Measurements from ENCODE around the gene MORC4.
A peak's percentile ranks its signal among the peaks of the same experiment; 100 is the strongest.

Gene MORC4

GRCh38 chrX:106906361-106906760 lies 93.7 kb downstream of the MORC4 start:
- no peak for DNase-seq (ENCODE audit: low read depth in 3 of 3)

- no peak for DNase-seq (ENCODE audit: low read depth in 3 of 3)
These were observed 94.8 kb downstream of the MORC4 start for GRCh38 chrX:106905064-106905708.

GRCh38 chrX:106903856-106904528 lies 96.0 kb downstream of the MORC4 start:
- no peak for DNase-seq (ENCODE audit: low read depth in 3 of 3)

- no peak for DNase-seq (ENCODE audit: low read depth in 3 of 3)
These were observed 96.7 kb downstream of the MORC4 start, which contains the start of gene RIPPLY1 for GRCh38 chrX:106903291-106903824. TSS of gene RIPPLY1 (minus strand) at chrX:106903341. CDS start at chrX:106903287, 54 bp downstream.

GRCh38 chrX:106902684-106903083 lies 97.3 kb downstream of the MORC4 start:
- DNase-seq (ENCODE audit: low read depth in 3 of 3) = no peak

- no peak for DNase-seq (ENCODE audit: low read depth in 3 of 3)
These were observed 98.2 kb downstream of the MORC4 start for GRCh38 chrX:106901781-106902219.

- DNase-seq (ENCODE audit: low read depth in 3 of 3) = no peak
These were observed 98.7 kb downstream of the MORC4 start for GRCh38 chrX:106901341-106901740.

GRCh38 chrX:106899841-106900240 lies 100.2 kb downstream of the MORC4 start:
- no peak for DNase-seq (ENCODE audit: low read depth in 3 of 3)

- DNase-seq (ENCODE audit: low read depth in 3 of 3) = no peak
These were observed 100.7 kb downstream of the MORC4 start for GRCh38 chrX:106899276-106899675.

GRCh38 chrX:106898462-106898861 lies 101.5 kb downstream of the MORC4 start:
- no peak for DNase-seq (ENCODE audit: low read depth in 3 of 3)

GRCh38 chrX:106897259-106897658 lies 102.8 kb downstream of the MORC4 start:
- no peak for DNase-seq (ENCODE audit: low read depth in 3 of 3)

- no peak for DNase-seq (ENCODE audit: low read depth in 3 of 3)
These were observed 105.0 kb downstream of the MORC4 start for GRCh38 chrX:106894978-106895452.

- peak in 2 of 3 experiments; percentile 2 to 24 for DNase-seq (ENCODE audit: low read depth in 3 of 3)
These were observed 105.6 kb downstream of the MORC4 start for GRCh38 chrX:106894392-106894909.

GRCh38 chrX:106891762-106892460 lies 108.1 kb downstream of the MORC4 start:
- DNase-seq (ENCODE audit: low read depth in 3 of 3) = no peak
